Adrenal gland (tissue), 12 donors: Measurements from ENCODE around the gene PLXNA2. TPM values are rescaled to one million over a fixed set of nuclear protein-coding genes. Genes with fewer than 3 reads are reported as not detected.

ENCODE experiments used
- DNase-seq, 7 donors: peaks; one replicate each; pipeline ENCODE4 v3.0.0-alpha.2; 2019 to 2020
- H3K27ac ChIP-seq, 5 donors: fragments of 200-600 bp; sonication (generic) in 4 of 5; 1 replicate in 3 of 5; 2 replicates in 2 of 5; pipeline versions ENCODE4 v1.5.1 to v1.8.0; 2016 to 2020; ENCODE audit warnings: mild to moderate bottlenecking in 1 of 5
- H3K27me3 ChIP-seq: fragments of 200-600 bp; 2 replicates; pipeline ENCODE4 v1.8.0; 2021
- H3K36me3 ChIP-seq, 2 donors: fragments of 200-600 bp; replicated peaks in 1 of 2; 1 replicate in 1 of 2; 2 replicates in 1 of 2; pipeline versions ENCODE4 v1.5.1 to v1.8.0; 2018 to 2022
- H3K4me1 ChIP-seq, 2 donors: fragments of 200-600 bp; replicated peaks in 1 of 2; 1 replicate in 1 of 2; 2 replicates in 1 of 2; pipeline versions ENCODE4 v1.5.1 to v1.8.0; 2018 to 2021
- H3K4me3 ChIP-seq, 4 donors: fragments of 200-600 bp; sonication (generic) in 3 of 4; one replicate each; pipeline ENCODE4 v1.5.1; 2016 to 2018
- H3K9me3 ChIP-seq, 3 donors: fragments of 200-600 bp; sonication (generic) in 1 of 3; replicated peaks in 1 of 3; 1 replicate in 2 of 3; 2 replicates in 1 of 3; pipeline versions ENCODE4 v1.5.1 to v1.8.0; 2016 to 2021
- POLR2A ChIP-seq, 2 donors: fragments of 450-650 bp; IDR thresholded peaks; one replicate each; pipeline ENCODE4 v1.6.1; 2017; ENCODE audit warnings: antibody characterized with exemption in 2 of 2, mild to moderate bottlenecking in 2 of 2, moderate library complexity in 1 of 2
- WGBS, 4 donors: extraction: QIAGEN DNeasy Blood & Tissue Kit in 2 of 4; methylation state at CpG; one replicate each; pipeline versions ENCODE4 v1.1.5 to v1.1.7; 2013 to 2017; 5-methylcytosine and 5-hydroxymethylcytosine counted together
- intact Hi-C, 2 donors: fragments of 100-400 bp; cut with DNase I; formaldehyde crosslinking; loops; one replicate each; pipeline versions ENCODE4 v1.14.1 to v1.15.0; 2022 to 2023
- polyA plus RNA-seq, 3 donors: library from polyadenylated mRNA; stranded (reverse); fragments of 200-250 nt in 2 of 3; fragments of 350-450 nt in 1 of 3; fragmentation: Illumina TruSeq in 1 of 3; extraction: RNeasy Lipid Tissue Mini Kit (QIAGEN cat#74804) in 1 of 3; gene quantifications; one replicate each; pipeline ENCODE4 v1.2.3, GENCODE V29; 2013 to 2014
- total RNA-seq, 9 donors: library from RNA; depleted of rRNA in 4 of 9; stranded (reverse); fragments of >200 nt in 4 of 9; fragments of 120-200 nt in 1 of 9; fragmentation: NEBNext Ultra II Directional in 1 of 9; extraction: Animal tissue kit (Norgen Biotek cat#: 25700) in 1 of 9; gene quantifications; one replicate each; pipeline versions ENCODE4 v1.1.0 to v1.2.4, GENCODE V29; 2013 to 2023
- TF ChIP-seq, protein P1 (sequence below), 6 experiments: fragments of 450-650 bp in 4 of 6; fragments of 200-600 bp in 2 of 6; sonication (generic) in 1 of 6; IDR thresholded peaks; 1 replicate in 5 of 6; 2 replicates in 1 of 6; pipeline versions ENCODE4 v1.5.1 to v1.8.0; 2016 to 2021; ENCODE audit warnings: antibody characterized with exemption in 6 of 6, mild to moderate bottlenecking in 2 of 6, moderate library complexity in 1 of 6
- donor health status: healthy with polysubstance abuse.
- donor health status: Bipolar disorder and iron deficiency.
- donor health status: DM: yes; HTN: yes; CAD: no.
- donor health status: DM: no; HTN: no; CAD: no.
- donor health status: DM: no; HTN: no; CAD: no.
- donor health status: DM: yes; HTN: yes; CAD: no.

Gene PLXNA2
- total and polyA plus RNA-seq, 12 donors = 2.7 to 9.4 (median 4.5) TPM

DNA sequence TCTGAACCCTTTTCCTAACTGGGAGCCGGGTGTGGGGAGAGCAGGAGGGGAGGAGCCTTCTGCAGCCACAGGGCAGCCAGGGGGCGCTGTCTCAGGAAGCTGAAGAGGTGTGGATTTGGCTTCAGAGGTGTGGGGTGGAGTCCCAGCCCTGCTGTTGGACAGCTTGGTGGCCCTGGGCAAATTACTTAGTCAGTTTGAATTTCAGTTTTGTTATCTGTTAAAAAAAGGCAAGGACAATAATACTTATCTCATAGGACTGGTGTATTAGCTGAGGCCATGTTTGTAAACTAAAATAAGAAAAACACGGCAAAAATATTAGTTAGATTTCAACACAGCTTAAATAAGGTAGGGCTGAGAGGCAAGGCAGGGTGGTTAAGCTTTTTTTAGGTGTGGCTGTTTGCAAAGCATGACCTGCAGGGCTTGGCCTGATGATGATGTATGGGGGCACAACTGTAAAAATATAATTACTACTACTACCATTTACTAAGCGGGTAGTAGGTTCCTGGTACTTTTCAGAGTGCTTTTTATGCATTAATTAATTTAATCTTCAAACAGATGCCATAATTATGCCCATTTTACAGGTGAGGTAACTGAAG lies 111.8 kb downstream of the PLXNA2 start:
- Histone ChIP-seq H3K9me3 (no peaks in the 10 kb centered on the region), H3K36me3 (no peaks in the 10 kb centered on the region), H3K4me1 (no peaks in the 10 kb centered on the region), H3K4me3 (no peak overlapping the region), H3K27me3 (no peaks in the 10 kb centered on the region), H3K27ac (no peak overlapping the region)
- DNase-seq = peak; percentile 66 to 84 (median 77)
- no peak for TF ChIP-seq POLR2A (IDR thresholded peaks at IDR 0.05)
- TF ChIP-seq, protein P1, sequence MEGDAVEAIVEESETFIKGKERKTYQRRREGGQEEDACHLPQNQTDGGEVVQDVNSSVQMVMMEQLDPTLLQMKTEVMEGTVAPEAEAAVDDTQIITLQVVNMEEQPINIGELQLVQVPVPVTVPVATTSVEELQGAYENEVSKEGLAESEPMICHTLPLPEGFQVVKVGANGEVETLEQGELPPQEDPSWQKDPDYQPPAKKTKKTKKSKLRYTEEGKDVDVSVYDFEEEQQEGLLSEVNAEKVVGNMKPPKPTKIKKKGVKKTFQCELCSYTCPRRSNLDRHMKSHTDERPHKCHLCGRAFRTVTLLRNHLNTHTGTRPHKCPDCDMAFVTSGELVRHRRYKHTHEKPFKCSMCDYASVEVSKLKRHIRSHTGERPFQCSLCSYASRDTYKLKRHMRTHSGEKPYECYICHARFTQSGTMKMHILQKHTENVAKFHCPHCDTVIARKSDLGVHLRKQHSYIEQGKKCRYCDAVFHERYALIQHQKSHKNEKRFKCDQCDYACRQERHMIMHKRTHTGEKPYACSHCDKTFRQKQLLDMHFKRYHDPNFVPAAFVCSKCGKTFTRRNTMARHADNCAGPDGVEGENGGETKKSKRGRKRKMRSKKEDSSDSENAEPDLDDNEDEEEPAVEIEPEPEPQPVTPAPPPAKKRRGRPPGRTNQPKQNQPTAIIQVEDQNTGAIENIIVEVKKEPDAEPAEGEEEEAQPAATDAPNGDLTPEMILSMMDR (IDR thresholded peaks at IDR 0.05) = peak; percentile 64 to 80 (median 74)
- WGBS, 4 donors = 50 to 57% (median 53%) methylated on average over 4 of the region's 4 CpGs
- intact Hi-C loops = loop anchor here (2.0 to 5.0 kb wide), 2 partner anchors 108 to 110 kb away; partner anchors contain the start of gene PLXNA2 (in 1 of the 2)

DNA sequence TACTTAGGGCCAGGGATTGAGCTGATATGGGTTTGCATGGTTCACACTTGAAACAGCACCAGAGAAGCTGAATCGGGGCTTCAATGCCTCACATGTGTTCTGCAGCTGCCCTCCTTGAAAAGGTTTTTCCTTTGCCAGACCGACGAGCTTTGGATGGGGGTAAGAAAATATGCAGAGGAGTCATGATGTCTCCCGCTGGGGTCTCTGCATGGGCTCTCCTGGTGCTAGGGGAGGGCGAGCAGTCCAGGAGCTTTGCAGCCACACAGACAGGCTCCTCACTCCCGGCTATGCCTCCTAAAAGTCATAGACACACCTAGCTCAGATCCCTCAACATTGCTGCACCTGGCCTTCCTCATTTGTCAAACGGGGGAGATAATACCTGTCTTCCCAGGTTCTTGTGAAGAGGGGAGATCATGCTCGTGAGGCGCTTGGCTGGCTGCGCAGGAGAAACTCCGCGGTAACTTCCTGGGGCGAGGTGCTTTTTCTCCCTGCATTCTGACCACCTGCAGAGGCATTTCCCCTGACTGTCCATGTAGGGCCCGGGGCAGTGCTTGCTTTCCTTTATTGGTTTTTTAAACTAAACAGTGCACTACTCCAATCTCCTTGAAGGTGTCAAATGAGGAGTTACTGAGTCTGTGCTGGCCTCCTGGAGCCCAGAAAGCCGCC lies 112.4 kb downstream of the PLXNA2 start:
- Histone ChIP-seq H3K36me3 (no peaks in the 10 kb centered on the region), H3K9me3 (no peaks in the 10 kb centered on the region), H3K4me1 (no peaks in the 10 kb centered on the region), H3K27me3 (no peaks in the 10 kb centered on the region), H3K4me3 (no peak overlapping the region), H3K27ac (no peak overlapping the region)
- WGBS, 4 donors = 66 to 77% (median 72%) methylated on average over 12 to 15 of the region's 15 CpGs
- no peak for TF ChIP-seq POLR2A (IDR thresholded peaks at IDR 0.05)
- TF ChIP-seq, protein P1 (IDR thresholded peaks at IDR 0.05) = no peak
- no peak for DNase-seq
- intact Hi-C loops = loop anchor here (2.0 to 5.0 kb wide), 2 partner anchors 109 to 111 kb away; partner anchors contain the start of gene PLXNA2 (in 1 of the 2)

DNA sequence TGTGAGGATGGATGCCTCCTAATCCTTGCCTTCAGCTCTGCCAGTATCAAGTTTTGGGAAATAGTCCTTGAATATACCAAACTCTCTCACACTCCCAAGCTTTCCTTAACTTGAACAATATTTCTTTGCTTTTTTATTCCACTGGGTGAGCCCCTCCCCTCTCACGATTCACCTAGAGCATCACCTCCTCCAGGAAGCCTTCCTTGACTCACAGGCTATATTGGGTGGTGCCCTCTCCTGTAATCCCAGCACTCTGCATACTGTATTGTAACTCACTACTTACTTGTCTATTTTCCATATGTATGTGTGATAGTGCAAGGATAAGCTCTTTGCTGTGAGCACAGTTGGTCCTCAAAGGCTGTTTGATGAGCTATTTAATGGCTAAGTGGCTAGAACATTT lies 114.7 kb downstream of the PLXNA2 start:
- no peak overlapping the region for H3K4me3 ChIP-seq
- H3K4me1 ChIP-seq = no peaks in the 10 kb centered on the region
- 76 to 94% (median 80%) methylated on average over 1 of the region's 1 CpG for WGBS, 4 donors
- H3K9me3 ChIP-seq = no peaks in the 10 kb centered on the region
- no peak overlapping the region for H3K27ac ChIP-seq
- TF ChIP-seq, protein P1 (IDR thresholded peaks at IDR 0.05) = no peak
- no peak for TF ChIP-seq POLR2A (IDR thresholded peaks at IDR 0.05)
- no peaks in the 10 kb centered on the region for H3K27me3 ChIP-seq
- H3K36me3 ChIP-seq = no peaks in the 10 kb centered on the region
- intact Hi-C loops = no loop called here
- no peak for DNase-seq

DNA sequence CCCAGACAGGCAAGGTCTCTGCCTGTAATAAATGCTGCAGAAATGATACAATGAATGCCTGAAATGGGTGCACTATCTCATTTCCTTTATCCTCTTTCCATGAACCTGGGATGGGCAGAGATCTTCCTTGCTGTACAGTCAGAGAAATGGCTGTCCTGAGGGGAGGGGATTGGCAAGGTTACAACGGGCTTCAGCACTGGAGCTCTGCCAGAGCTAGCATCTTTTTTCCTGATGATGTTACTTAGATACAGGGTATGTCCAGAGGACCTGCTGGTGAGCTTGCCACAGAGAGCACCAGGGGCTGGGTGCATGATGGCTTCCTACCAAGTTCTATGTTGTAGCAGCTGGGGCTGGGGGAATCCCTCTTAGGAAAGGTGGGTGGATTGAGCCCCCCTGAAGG lies 115.1 kb downstream of the PLXNA2 start:
- Histone ChIP-seq H3K27me3 (no peaks in the 10 kb centered on the region), H3K4me3 (no peak overlapping the region), H3K9me3 (no peaks in the 10 kb centered on the region), H3K4me1 (no peaks in the 10 kb centered on the region), H3K27ac (no peak overlapping the region), H3K36me3 (no peaks in the 10 kb centered on the region)
- intact Hi-C loops = no loop called here
- no peak for TF ChIP-seq POLR2A (IDR thresholded peaks at IDR 0.05)
- TF ChIP-seq, protein P1 (IDR thresholded peaks at IDR 0.05) = no peak
- 7 to 57% (median 21%) methylated on average over 1 of the region's 1 CpG for WGBS, 4 donors
- DNase-seq = peak in 1 of 7 donors; percentile 57
